ENCODE measurements around the gene VIL1. TPM values are rescaled to one million over a fixed set of nuclear protein-coding genes. Genes with fewer than 3 reads are reported as not detected.

Gene VIL1
- polyA plus RNA-seq, 4 donors = 18.3 to 31.7 (median 24.9) TPM

- no peak for DNase-seq (ENCODE audit: low read depth in 4 of 4, low spot score in 2 of 4)
Measured at GRCh38 chr2:218435003-218435982, 16.4 kb downstream of the VIL1 start.

- no peak for DNase-seq (ENCODE audit: low read depth in 4 of 4, low spot score in 2 of 4)
Measured at GRCh38 chr2:218436992-218437391, 18.1 kb downstream of the VIL1 start.

- DNase-seq (ENCODE audit: low read depth in 4 of 4, low spot score in 2 of 4) = no peak
Measured at GRCh38 chr2:218437969-218438368, 19.0 kb downstream of the VIL1 start.

GRCh38 chr2:218438596-218438995 is 19.7 kb downstream of the VIL1 start:
- no peak for DNase-seq (ENCODE audit: low read depth in 4 of 4, low spot score in 2 of 4)

- no peak for DNase-seq (ENCODE audit: low read depth in 4 of 4, low spot score in 2 of 4)
Measured at GRCh38 chr2:218444692-218445357, 25.9 kb downstream of the VIL1 start.

- no peak for DNase-seq (ENCODE audit: low read depth in 4 of 4, low spot score in 2 of 4)
Measured at GRCh38 chr2:218445602-218446001, 26.7 kb downstream of the VIL1 start.

GRCh38 chr2:218446547-218446946 is 27.6 kb downstream of the VIL1 start:
- no peak for DNase-seq (ENCODE audit: low read depth in 4 of 4, low spot score in 2 of 4)

- no peak for DNase-seq (ENCODE audit: low read depth in 4 of 4, low spot score in 2 of 4)
Measured at GRCh38 chr2:218447072-218447471, 28.1 kb downstream of the VIL1 start.

GRCh38 chr2:218448934-218449333 is 30.0 kb downstream of the VIL1 start:
- DNase-seq (ENCODE audit: low read depth in 4 of 4, low spot score in 2 of 4) = no peak

GRCh38 chr2:218452079-218452478 is 33.2 kb downstream of the VIL1 start:
- DNase-seq (ENCODE audit: low read depth in 4 of 4, low spot score in 2 of 4) = no peak

GRCh38 chr2:218456849-218457248 is 37.9 kb downstream of the VIL1 start:
- DNase-seq (ENCODE audit: low read depth in 4 of 4, low spot score in 2 of 4) = no peak

GRCh38 chr2:218458598-218458997 is 39.7 kb downstream of the VIL1 start:
- no peak for DNase-seq (ENCODE audit: low read depth in 4 of 4, low spot score in 2 of 4)

- DNase-seq (ENCODE audit: low read depth in 4 of 4, low spot score in 2 of 4) = peak in 1 of 4 donors; percentile 28
Measured at GRCh38 chr2:218465987-218466633, 47.2 kb downstream of the VIL1 start.

- no peak for DNase-seq (ENCODE audit: low read depth in 4 of 4, low spot score in 2 of 4)
Measured at GRCh38 chr2:218470448-218470847, 51.5 kb downstream of the VIL1 start.

- no peak for DNase-seq (ENCODE audit: low read depth in 4 of 4, low spot score in 2 of 4)
Measured at GRCh38 chr2:218471036-218471435, 52.1 kb downstream of the VIL1 start.

- DNase-seq (ENCODE audit: low read depth in 4 of 4, low spot score in 2 of 4) = no peak
Measured at GRCh38 chr2:218471982-218472381, 53.1 kb downstream of the VIL1 start.

- no peak for DNase-seq (ENCODE audit: low read depth in 4 of 4, low spot score in 2 of 4)
Measured at GRCh38 chr2:218472988-218473387, 54.1 kb downstream of the VIL1 start.

- DNase-seq (ENCODE audit: low read depth in 4 of 4, low spot score in 2 of 4) = no peak
Measured at GRCh38 chr2:218474527-218474926, 55.6 kb downstream of the VIL1 start.

- DNase-seq (ENCODE audit: low read depth in 4 of 4, low spot score in 2 of 4) = no peak
Measured at GRCh38 chr2:218476676-218477075, 57.8 kb downstream of the VIL1 start.

GRCh38 chr2:218477247-218477646 is 58.3 kb downstream of the VIL1 start:
- DNase-seq (ENCODE audit: low read depth in 4 of 4, low spot score in 2 of 4) = no peak

- DNase-seq (ENCODE audit: low read depth in 4 of 4, low spot score in 2 of 4) = no peak
Measured at GRCh38 chr2:218478544-218478943, 59.6 kb downstream of the VIL1 start.

Measured in left renal cortex interstitium (tissue), 4 donors.